ENCODE measurements around the gene MARCHF9. TPM values are rescaled to one million over a fixed set of nuclear protein-coding genes. Genes with fewer than 3 reads are reported as not detected.

MARCHF9 gene
- total RNA-seq, 6 experiments from 2014 or later, result 2.1 to 3.9 (median 3.3) TPM

DNA sequence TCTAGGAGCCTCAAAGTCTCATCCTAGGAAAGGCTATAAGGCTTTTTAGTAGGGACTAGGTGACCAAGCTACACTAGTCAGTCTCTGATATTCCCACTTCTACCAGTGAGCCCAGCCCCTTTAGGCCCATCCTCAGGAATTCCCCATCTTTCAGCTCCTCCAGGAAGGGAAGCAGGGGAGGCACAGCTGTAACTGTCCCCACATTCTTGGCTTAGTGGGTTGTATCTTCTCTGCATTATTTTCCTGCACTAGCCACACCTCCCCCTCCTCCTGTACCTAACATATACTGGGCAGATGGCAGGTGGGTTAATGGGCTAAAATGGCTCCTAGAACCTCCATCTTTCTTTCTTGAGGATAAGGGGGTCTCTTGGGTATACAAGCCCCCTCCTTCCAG lies 12.4 kb downstream of the MARCHF9 start:
- Histone ChIP-seq H3K27ac (no peak overlapping the region), H3K27me3 (peaks cover 4 to 9% of the 10 kb centered on the region in 2 donors), H3K9me3 (no peaks in the 10 kb centered on the region), H3K36me3 (no peaks in the 10 kb centered on the region), H3K4me1 (peaks cover 0 to 22% (median 4%) of the 10 kb centered on the region in 4 donors), H3K4me3 (no peak overlapping the region)
- TF ChIP-seq, protein P1, sequence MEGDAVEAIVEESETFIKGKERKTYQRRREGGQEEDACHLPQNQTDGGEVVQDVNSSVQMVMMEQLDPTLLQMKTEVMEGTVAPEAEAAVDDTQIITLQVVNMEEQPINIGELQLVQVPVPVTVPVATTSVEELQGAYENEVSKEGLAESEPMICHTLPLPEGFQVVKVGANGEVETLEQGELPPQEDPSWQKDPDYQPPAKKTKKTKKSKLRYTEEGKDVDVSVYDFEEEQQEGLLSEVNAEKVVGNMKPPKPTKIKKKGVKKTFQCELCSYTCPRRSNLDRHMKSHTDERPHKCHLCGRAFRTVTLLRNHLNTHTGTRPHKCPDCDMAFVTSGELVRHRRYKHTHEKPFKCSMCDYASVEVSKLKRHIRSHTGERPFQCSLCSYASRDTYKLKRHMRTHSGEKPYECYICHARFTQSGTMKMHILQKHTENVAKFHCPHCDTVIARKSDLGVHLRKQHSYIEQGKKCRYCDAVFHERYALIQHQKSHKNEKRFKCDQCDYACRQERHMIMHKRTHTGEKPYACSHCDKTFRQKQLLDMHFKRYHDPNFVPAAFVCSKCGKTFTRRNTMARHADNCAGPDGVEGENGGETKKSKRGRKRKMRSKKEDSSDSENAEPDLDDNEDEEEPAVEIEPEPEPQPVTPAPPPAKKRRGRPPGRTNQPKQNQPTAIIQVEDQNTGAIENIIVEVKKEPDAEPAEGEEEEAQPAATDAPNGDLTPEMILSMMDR (IDR thresholded peaks at IDR 0.05), result no peak
- DNase-seq (no peak), ATAC-seq (no peak)
- intact Hi-C loops (cut with DNase I), result no loop called here

DNA sequence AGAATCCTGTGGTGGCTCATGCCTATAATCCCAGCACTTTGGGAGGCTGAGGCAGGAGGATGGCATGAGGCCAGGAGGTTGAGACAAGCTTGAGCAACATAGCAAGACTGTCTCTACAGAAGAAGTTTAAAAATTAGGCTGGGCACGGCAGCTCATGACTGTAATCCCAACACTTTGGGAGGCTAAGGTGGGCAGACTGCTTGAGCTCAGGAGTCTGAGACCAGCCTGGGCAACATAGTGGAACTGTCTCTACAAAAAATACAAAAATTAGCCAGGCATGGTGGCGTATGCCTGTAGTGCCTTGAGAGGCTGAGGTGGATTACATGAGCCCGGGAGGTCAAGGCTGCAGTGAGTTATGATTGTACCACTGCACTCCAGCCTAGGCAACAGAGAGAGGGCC lies 13.0 kb downstream of the MARCHF9 start:
- Histone ChIP-seq H3K4me1 (peaks cover 0 to 22% (median 5%) of the 10 kb centered on the region in 4 donors), H3K27ac (no peak overlapping the region), H3K4me3 (no peak overlapping the region), H3K36me3 (no peaks in the 10 kb centered on the region), H3K9me3 (no peaks in the 10 kb centered on the region), H3K27me3 (peaks cover 4 to 9% of the 10 kb centered on the region in 2 donors)
- intact Hi-C loops (cut with DNase I), result no loop called here
- ATAC-seq (no peak), DNase-seq (no peak)
- TF ChIP-seq POLR2A (IDR thresholded peaks at IDR 0.05), result no peak
- TF ChIP-seq, protein P1 (IDR thresholded peaks at IDR 0.05), result no peak
- WGBS (ENCODE audit: insufficient coverage, low coverage, low lambda C conversion rate, missing lambda C conversion rate), result 85% methylated on average over 2 of the region's 3 CpGs

DNA sequence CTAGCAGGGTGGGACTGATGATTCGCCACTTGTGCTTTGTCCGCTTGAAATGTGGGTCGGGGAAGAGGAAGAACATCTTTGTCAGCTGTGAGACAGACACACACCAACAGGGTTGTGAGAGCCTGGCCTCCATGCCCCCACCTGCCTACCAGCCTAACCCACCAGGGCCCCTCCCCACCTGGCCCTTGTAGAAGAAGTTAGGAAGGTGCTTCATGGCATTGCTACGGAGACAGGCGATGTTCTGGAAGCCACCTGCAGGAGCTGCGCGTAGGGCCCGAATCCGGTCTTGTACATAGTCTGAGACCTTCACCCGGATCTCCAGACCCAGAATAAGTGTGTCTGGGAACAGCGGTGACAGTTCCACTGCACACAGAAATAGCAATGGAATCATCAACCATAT lies 14.7 kb downstream of the MARCHF9 start:
- WGBS (ENCODE audit: insufficient coverage, low coverage, low lambda C conversion rate, missing lambda C conversion rate), result 98% methylated on average over 5 of the region's 11 CpGs
- Histone ChIP-seq H3K36me3 (no peaks in the 10 kb centered on the region), H3K27me3 (peaks cover 0 to 2% of the 10 kb centered on the region in 2 donors), H3K27ac (no peak overlapping the region), H3K9me3 (no peaks in the 10 kb centered on the region), H3K4me1 (peaks cover 2 to 26% (median 8%) of the 10 kb centered on the region in 4 donors), H3K4me3 (no peak overlapping the region)
- ATAC-seq, result no peak
- no peak for DNase-seq
- intact Hi-C loops (cut with DNase I), result no loop called here
- TF ChIP-seq POLR2A (IDR thresholded peaks at IDR 0.05), result no peak
- TF ChIP-seq, protein P1 (IDR thresholded peaks at IDR 0.05), result no peak

DNA sequence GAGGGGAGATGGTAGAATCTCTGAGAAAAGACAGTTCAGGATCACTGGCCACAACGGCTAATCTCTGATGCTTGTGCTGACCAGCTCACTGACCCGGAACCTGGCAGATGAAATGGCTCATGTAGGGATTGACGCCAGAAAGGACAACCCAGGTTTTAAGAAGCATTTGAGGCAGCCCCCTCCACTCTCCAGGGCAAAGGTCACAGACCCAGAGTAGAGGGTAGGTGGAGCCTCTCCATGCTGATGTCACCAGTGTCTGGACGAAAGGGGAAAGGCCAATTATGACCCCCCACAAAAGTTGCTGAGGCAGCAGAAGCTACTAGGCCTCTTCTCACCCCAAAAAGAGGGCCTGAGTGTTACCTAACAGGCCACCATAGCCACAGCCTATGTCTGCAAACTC lies 15.8 kb downstream of the MARCHF9 start:
- H3K4me1 ChIP-seq, result peaks cover 2 to 15% (median 8%) of the 10 kb centered on the region in 4 donors
- H3K9me3 ChIP-seq, result no peaks in the 10 kb centered on the region
- intact Hi-C loops (cut with DNase I), result no loop called here
- H3K36me3 ChIP-seq, result no peaks in the 10 kb centered on the region
- H3K4me3 ChIP-seq, result no peak overlapping the region
- H3K27me3 ChIP-seq, result no peaks in the 10 kb centered on the region
- DNase-seq (no peak), ATAC-seq (no peak)
- 82% methylated on average over 3 of the region's 4 CpGs for WGBS (ENCODE audit: insufficient coverage, low coverage, low lambda C conversion rate, missing lambda C conversion rate)
- no peak overlapping the region for H3K27ac ChIP-seq
- TF ChIP-seq POLR2A (IDR thresholded peaks at IDR 0.05), result no peak
- TF ChIP-seq, protein P1 (IDR thresholded peaks at IDR 0.05), result no peak

Data from right lobe of liver (tissue), 6 donors.